Loucy (cell line): ENCODE results near the gene THSD7A.

Experiments used
- CTCF ChIP-seq: fragments of 200-600 bp; sonication (generic); conservative IDR thresholded peaks from 2 replicates; pipeline ENCODE4 v1.5.1; 2014; ENCODE audit warnings: mild to moderate bottlenecking, antibody characterized with exemption, low read length
- EZH2phosphoT487 ChIP-seq: fragments of 200-600 bp; IDR thresholded peaks from 2 replicates; pipeline ENCODE4 v1.6.1; 2018; ENCODE audit warnings: antibody characterized with exemption, mild to moderate bottlenecking, moderate library complexity, borderline replicate concordance

- TF ChIP-seq CTCF (no peak), EZH2phosphoT487 (no peak)
These were observed 362.8 kb downstream of the THSD7A start for GRCh38 chr7:11469028-11469745.
